Measurements from ENCODE around the gene NAPSA. TPM values are rescaled to one million over a fixed set of nuclear protein-coding genes. Genes with fewer than 3 reads are reported as not detected.
"Not testable (repeated sequence)": the region's sequence is repeated elsewhere in the genome, so short reads cannot be mapped to it uniquely, and the experiment has no call there.

Gene NAPSA
- total RNA-seq, 1 donor from 2014 or later: 0.51 TPM

GRCh38 chr19:50358483-50359327 lies 6.7 kb downstream of the NAPSA start:
- DNase-seq: peak; percentile 89

GRCh38 chr19:50357178-50358100 lies 8.0 kb downstream of the NAPSA start:
- DNase-seq: peak; percentile 83

GRCh38 chr19:50356691-50357177 lies 8.7 kb downstream of the NAPSA start:
- DNase-seq: no peak

- DNase-seq: not testable (repeated sequence)
Measured at GRCh38 chr19:50353487-50353880, 12.0 kb downstream of the NAPSA start.

- DNase-seq: no peak
Measured at GRCh38 chr19:50352242-50352641, 13.2 kb downstream of the NAPSA start.

GRCh38 chr19:50349277-50350057 lies 16.0 kb downstream of the NAPSA start:
- peak; percentile 35 for DNase-seq

GRCh38 chr19:50347089-50347581 lies 18.3 kb downstream of the NAPSA start:
- DNase-seq: not testable (repeated sequence)

GRCh38 chr19:50344661-50345318 lies 20.6 kb downstream of the NAPSA start:
- no peak for DNase-seq

- DNase-seq: no peak
Measured at GRCh38 chr19:50341091-50341564, 24.3 kb downstream of the NAPSA start.

GRCh38 chr19:50340331-50340730 lies 25.1 kb downstream of the NAPSA start:
- no peak for DNase-seq

- not testable (repeated sequence) for DNase-seq
Measured at GRCh38 chr19:50337031-50337430, 28.4 kb downstream of the NAPSA start.

- no peak for DNase-seq
Measured at GRCh38 chr19:50334741-50335421, 30.6 kb downstream of the NAPSA start.

- peak; percentile 94 for DNase-seq
Measured at GRCh38 chr19:50333737-50334617, 31.5 kb downstream of the NAPSA start.

GRCh38 chr19:50333235-50333736 lies 32.2 kb downstream of the NAPSA start:
- DNase-seq: peak; percentile 96

- DNase-seq: peak; percentile 52
Measured at GRCh38 chr19:50332244-50333038, 33.0 kb downstream of the NAPSA start.

GRCh38 chr19:50331994-50332243 lies 33.5 kb downstream of the NAPSA start:
- DNase-seq: no peak

GRCh38 chr19:50331221-50331993 lies 34.0 kb downstream of the NAPSA start:
- no peak for DNase-seq
